ENCODE measurements around the gene SIX1.

SIX1 gene

GRCh38 chr14:60655119-60655897 is 6.0 kb upstream of the SIX1 start:
- no peak for DNase-seq

- no peak for DNase-seq
These were observed 5.1 kb upstream of the SIX1 start for GRCh38 chr14:60654334-60654821.

GRCh38 chr14:60653701-60654161 is 4.5 kb upstream of the SIX1 start:
- no peak for DNase-seq

GRCh38 chr14:60652674-60653651 is 3.7 kb upstream of the SIX1 start:
- no peak for DNase-seq

GRCh38 chr14:60651796-60652673 is 2.8 kb upstream of the SIX1 start:
- DNase-seq, result no peak

GRCh38 chr14:60651086-60651795 is 2.0 kb upstream of the SIX1 start:
- no peak for DNase-seq

- DNase-seq, result no peak
These were observed 1.2 kb upstream of the SIX1 start for GRCh38 chr14:60650373-60650961.

GRCh38 chr14:60649875-60650372 is 647 bp upstream of the SIX1 start:
- no peak for DNase-seq

- no peak for DNase-seq
These were observed 886 bp downstream of the SIX1 start for GRCh38 chr14:60648249-60648933.

GRCh38 chr14:60647837-60648248 is 1.4 kb downstream of the SIX1 start:
- DNase-seq, result no peak

- no peak for DNase-seq
These were observed 2.0 kb downstream of the SIX1 start for GRCh38 chr14:60647081-60647836.

GRCh38 chr14:60646226-60646818 is 3.0 kb downstream of the SIX1 start:
- no peak for DNase-seq

GRCh38 chr14:60645126-60645741 is 4.0 kb downstream of the SIX1 start:
- DNase-seq, result no peak

GRCh38 chr14:60644666-60645065 is 4.6 kb downstream of the SIX1 start:
- no peak for DNase-seq

GRCh38 chr14:60643463-60644314 is 5.6 kb downstream of the SIX1 start:
- DNase-seq, result no peak

GRCh38 chr14:60643141-60643462 is 6.2 kb downstream of the SIX1 start:
- DNase-seq, result no peak

- no peak for DNase-seq
These were observed 6.8 kb downstream of the SIX1 start for GRCh38 chr14:60642270-60643140.

All from effector CD4-positive, alpha-beta T cell (primary cell).